Retinal pigment epithelial cell (primary cell): Measurements from ENCODE around the gene MIB2.

Experiments
- DNase-seq: peaks from one replicate; pipeline ENCODE4 v3.0.0-alpha.2; 2010; ENCODE audit warnings: low read depth
- H3K4me3 ChIP-seq: 2 replicates; pipeline ENCODE4 v1.5.1; 2011; ENCODE audit warnings: mild to moderate bottlenecking, low read length, control low read depth, moderate library complexity
- CTCF ChIP-seq: conservative IDR thresholded peaks from 2 replicates; pipeline ENCODE4 v1.5.1; 2011; ENCODE audit warnings: low read depth, low read length, control low read depth, inconsistent platforms

The MIB2 gene

GRCh38 chr1:1577367-1578011, 37.8 kb upstream of the MIB2 start:
- H3K4me3 ChIP-seq: no peak overlapping the region
- no peak for DNase-seq
- TF ChIP-seq CTCF: no peak

- DNase-seq: no peak
- no peak overlapping the region for H3K4me3 ChIP-seq
- TF ChIP-seq CTCF: no peak
Observed at GRCh38 chr1:1578371-1578940, 36.8 kb upstream of the MIB2 start.

- TF ChIP-seq CTCF: no peak
- no peak for DNase-seq
- H3K4me3 ChIP-seq: no peak overlapping the region
Observed at GRCh38 chr1:1582585-1583346, 32.5 kb upstream of the MIB2 start.

- no peak for TF ChIP-seq CTCF
- no peak for DNase-seq
- no peak overlapping the region for H3K4me3 ChIP-seq
Observed at GRCh38 chr1:1583347-1584010, 31.8 kb upstream of the MIB2 start.

- no peak for TF ChIP-seq CTCF
- no peak for DNase-seq
- H3K4me3 ChIP-seq: no peak overlapping the region
Observed at GRCh38 chr1:1591452-1591851, 23.8 kb upstream of the MIB2 start.

- no peak overlapping the region for H3K4me3 ChIP-seq
- no peak for DNase-seq
- no peak for TF ChIP-seq CTCF
Observed at GRCh38 chr1:1593834-1594601, 21.3 kb upstream of the MIB2 start.
